SU-DHL-6 (cell line): Measurements from ENCODE around the gene C3orf18.

Experiments
- CTCF ChIP-seq: fragments of 200-600 bp; sonication (generic); IDR thresholded peaks from one replicate; pipeline ENCODE4 v1.5.1; 2017; ENCODE audit warnings: antibody characterized with exemption, mild to moderate bottlenecking, low read length, moderate library complexity; ENCODE audit not compliant: insufficient read depth, poor library complexity, severe bottlenecking
- EZH2phosphoT487 ChIP-seq: fragments of 200-600 bp; sonication (generic), shearing (Covaris generic); conservative IDR thresholded peaks from 2 replicates; pipeline ENCODE4 v1.6.1; 2018; ENCODE audit warnings: mild to moderate bottlenecking, antibody characterized with exemption, low read length, moderate library complexity, mixed read lengths

- TF ChIP-seq CTCF (no peak), EZH2phosphoT487 (no peak)
These were observed 39.9 kb upstream of the C3orf18 start for GRCh38 chr3:50607271-50608091.
